ENCODE data around the gene GNA15.

Gene GNA15

DNA sequence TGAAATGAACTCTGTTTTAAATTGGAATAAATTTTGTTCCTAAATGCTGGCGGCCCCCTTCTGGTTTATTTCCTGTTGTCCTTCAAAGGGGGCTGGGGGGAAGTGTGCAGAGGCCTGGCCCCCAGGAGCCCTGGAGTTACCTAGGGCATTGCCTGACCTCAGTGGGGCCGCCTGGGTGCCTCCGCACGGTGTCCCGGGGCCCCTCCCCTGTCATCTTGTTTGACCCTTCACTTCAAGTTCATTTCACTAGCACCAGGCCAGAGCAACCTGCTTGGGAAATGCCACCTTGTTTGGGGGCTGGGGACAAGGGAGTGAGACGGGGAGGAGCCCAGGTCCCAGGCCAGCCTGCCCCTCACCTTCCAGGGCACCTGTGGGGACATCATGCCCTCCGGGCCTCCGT is 11.9 kb upstream of the GNA15 start:
- no peaks in the 10 kb centered on the region for H4K20me1 ChIP-seq (ENCODE audit: insufficient read depth, low read length)
- DNase-seq: no peak
- no peaks in the 10 kb centered on the region for H3F3A ChIP-seq (ENCODE audit: insufficient read depth, low read length)
- no peak overlapping the region for H2AFZ ChIP-seq (ENCODE audit: low read length)
- H3K4me3 ChIP-seq (ENCODE audit: low read length): no peak overlapping the region
- H3K79me2 ChIP-seq (ENCODE audit: low read length): no peaks in the 10 kb centered on the region
- no peak for TF ChIP-seq EZH2 (optimal IDR thresholded peaks at IDR 0.05; ENCODE audit: low read depth, low read length)
- TF ChIP-seq, protein P1, sequence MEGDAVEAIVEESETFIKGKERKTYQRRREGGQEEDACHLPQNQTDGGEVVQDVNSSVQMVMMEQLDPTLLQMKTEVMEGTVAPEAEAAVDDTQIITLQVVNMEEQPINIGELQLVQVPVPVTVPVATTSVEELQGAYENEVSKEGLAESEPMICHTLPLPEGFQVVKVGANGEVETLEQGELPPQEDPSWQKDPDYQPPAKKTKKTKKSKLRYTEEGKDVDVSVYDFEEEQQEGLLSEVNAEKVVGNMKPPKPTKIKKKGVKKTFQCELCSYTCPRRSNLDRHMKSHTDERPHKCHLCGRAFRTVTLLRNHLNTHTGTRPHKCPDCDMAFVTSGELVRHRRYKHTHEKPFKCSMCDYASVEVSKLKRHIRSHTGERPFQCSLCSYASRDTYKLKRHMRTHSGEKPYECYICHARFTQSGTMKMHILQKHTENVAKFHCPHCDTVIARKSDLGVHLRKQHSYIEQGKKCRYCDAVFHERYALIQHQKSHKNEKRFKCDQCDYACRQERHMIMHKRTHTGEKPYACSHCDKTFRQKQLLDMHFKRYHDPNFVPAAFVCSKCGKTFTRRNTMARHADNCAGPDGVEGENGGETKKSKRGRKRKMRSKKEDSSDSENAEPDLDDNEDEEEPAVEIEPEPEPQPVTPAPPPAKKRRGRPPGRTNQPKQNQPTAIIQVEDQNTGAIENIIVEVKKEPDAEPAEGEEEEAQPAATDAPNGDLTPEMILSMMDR (IDR thresholded peaks at IDR 0.05; ENCODE audit: low read length): no peak
- TF ChIP-seq EZH2phosphoT487 (IDR thresholded peaks at IDR 0.05; ENCODE audit: low read length): no peak
- H3K4me2 ChIP-seq (ENCODE audit: low read depth, low read length): no peak overlapping the region
- H3K36me3 ChIP-seq (replicated peaks; ENCODE audit: insufficient read depth, low read length): no peaks in the 10 kb centered on the region
- H3K9me3 ChIP-seq (replicated peaks; ENCODE audit: insufficient read depth, low read length): no peaks in the 10 kb centered on the region
- no peaks in the 10 kb centered on the region for H3K4me1 ChIP-seq (ENCODE audit: low read length)
- no peak overlapping the region for H3K9ac ChIP-seq (ENCODE audit: low read length)
- H3K27me3 ChIP-seq (replicated peaks; ENCODE audit: insufficient read depth, low read length): peaks cover 88% of the 10 kb centered on the region
- H3K27ac ChIP-seq (ENCODE audit: low read length): no peak overlapping the region
- H3K9me2 ChIP-seq (replicated peaks; ENCODE audit: insufficient read depth, low read length): no peaks in the 10 kb centered on the region

DNA sequence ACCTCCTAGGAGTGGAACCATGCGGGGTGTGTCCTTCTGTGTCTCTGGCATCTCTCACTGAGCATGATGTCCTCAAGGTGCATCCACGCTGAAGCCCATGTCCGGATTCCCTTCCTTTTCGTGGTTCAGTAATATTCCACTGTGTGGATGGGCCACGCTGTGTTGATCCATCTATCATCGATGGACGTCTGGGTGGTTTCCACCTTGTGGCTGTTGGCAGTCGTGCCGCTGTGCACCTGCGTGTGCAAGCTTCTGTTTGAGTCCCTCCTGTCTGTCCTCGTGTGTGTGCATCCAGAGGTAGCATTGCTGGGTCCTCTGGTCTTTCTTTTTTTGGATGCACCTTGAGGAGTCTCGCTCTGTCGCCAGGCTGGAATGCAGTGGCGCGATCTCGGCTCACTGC is 11.2 kb upstream of the GNA15 start:
- H3K27me3 ChIP-seq (replicated peaks; ENCODE audit: insufficient read depth, low read length): peaks cover 90% of the 10 kb centered on the region
- no peak overlapping the region for H3K27ac ChIP-seq (ENCODE audit: low read length)
- H3K36me3 ChIP-seq (replicated peaks; ENCODE audit: insufficient read depth, low read length): no peaks in the 10 kb centered on the region
- H3F3A ChIP-seq (ENCODE audit: insufficient read depth, low read length): no peaks in the 10 kb centered on the region
- no peak overlapping the region for H3K4me2 ChIP-seq (ENCODE audit: low read depth, low read length)
- H3K9ac ChIP-seq (ENCODE audit: low read length): no peak overlapping the region
- H3K9me3 ChIP-seq (replicated peaks; ENCODE audit: insufficient read depth, low read length): no peaks in the 10 kb centered on the region
- H3K79me2 ChIP-seq (ENCODE audit: low read length): no peaks in the 10 kb centered on the region
- H3K4me3 ChIP-seq (ENCODE audit: low read length): no peak overlapping the region
- no peaks in the 10 kb centered on the region for H4K20me1 ChIP-seq (ENCODE audit: insufficient read depth, low read length)
- H2AFZ ChIP-seq (ENCODE audit: low read length): no peak overlapping the region
- H3K9me2 ChIP-seq (replicated peaks; ENCODE audit: insufficient read depth, low read length): no peaks in the 10 kb centered on the region
- no peak for DNase-seq
- TF ChIP-seq EZH2 (optimal IDR thresholded peaks at IDR 0.05; ENCODE audit: low read depth, low read length) (no peak), EZH2phosphoT487 (IDR thresholded peaks at IDR 0.05; ENCODE audit: low read length) (no peak)
- TF ChIP-seq, protein P1 (IDR thresholded peaks at IDR 0.05; ENCODE audit: low read length): no peak
- H3K4me1 ChIP-seq (ENCODE audit: low read length): no peaks in the 10 kb centered on the region

DNA sequence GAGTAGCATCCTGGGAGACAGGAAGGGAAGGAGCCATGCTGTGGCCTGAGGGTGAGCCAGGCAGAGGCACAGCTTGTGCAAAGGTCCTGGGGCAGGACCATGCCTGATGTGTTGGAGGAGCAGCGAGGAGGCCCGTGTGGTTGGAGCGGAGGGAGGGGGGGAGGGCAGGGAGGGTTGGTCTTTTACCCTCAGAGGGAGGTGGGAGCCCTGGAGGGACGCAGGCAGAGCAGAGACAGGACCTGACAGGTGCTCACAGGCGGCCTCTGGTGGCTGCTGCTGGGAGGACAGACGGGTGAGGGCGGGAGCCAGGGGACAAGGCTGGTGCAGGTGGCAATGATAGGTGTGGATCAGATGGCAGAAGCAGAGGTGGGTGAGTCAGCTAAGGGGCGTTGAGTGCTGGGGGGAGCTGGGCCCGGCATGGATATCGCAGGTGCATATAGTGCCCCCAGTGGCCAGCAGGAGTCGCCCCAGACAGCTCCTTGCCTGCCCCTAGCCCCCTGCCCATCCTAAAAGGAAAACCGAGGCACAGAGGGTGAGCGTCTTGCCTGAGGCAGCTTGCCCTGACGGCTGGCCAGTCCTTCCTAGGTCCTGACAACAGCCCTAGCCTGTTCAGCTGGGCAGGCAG is 9.8 kb upstream of the GNA15 start:
- Histone ChIP-seq H3K9ac (ENCODE audit: low read length) (no peak overlapping the region), H2AFZ (ENCODE audit: low read length) (no peak overlapping the region), H3K9me2 (replicated peaks; ENCODE audit: insufficient read depth, low read length) (no peaks in the 10 kb centered on the region), H3K79me2 (ENCODE audit: low read length) (no peaks in the 10 kb centered on the region), H3K9me3 (replicated peaks; ENCODE audit: insufficient read depth, low read length) (no peaks in the 10 kb centered on the region), H3F3A (ENCODE audit: insufficient read depth, low read length) (no peaks in the 10 kb centered on the region), H4K20me1 (ENCODE audit: insufficient read depth, low read length) (no peaks in the 10 kb centered on the region), H3K27me3 (replicated peaks; ENCODE audit: insufficient read depth, low read length) (peaks cover 91% of the 10 kb centered on the region), H3K4me1 (ENCODE audit: low read length) (no peaks in the 10 kb centered on the region), H3K27ac (ENCODE audit: low read length) (no peak overlapping the region), H3K36me3 (replicated peaks; ENCODE audit: insufficient read depth, low read length) (no peaks in the 10 kb centered on the region), H3K4me3 (ENCODE audit: low read length) (no peak overlapping the region), H3K4me2 (ENCODE audit: low read depth, low read length) (no peak overlapping the region)
- TF ChIP-seq EZH2phosphoT487 (IDR thresholded peaks at IDR 0.05; ENCODE audit: low read length) (no peak), EZH2 (optimal IDR thresholded peaks at IDR 0.05; ENCODE audit: low read depth, low read length) (no peak)
- TF ChIP-seq, protein P1 (IDR thresholded peaks at IDR 0.05; ENCODE audit: low read length): peak; percentile 77
- peak; percentile 50 for DNase-seq
